PFSK-1 (cell line): ENCODE measurements around the gene NGLY1.

ENCODE experiments used
- SIN3A ChIP-seq: IDR thresholded peaks from 2 replicates; pipeline ENCODE4 v1.6.1; 2012; ENCODE audit warnings: mild to moderate bottlenecking, low read length, moderate library complexity, borderline replicate concordance; ENCODE audit not compliant: insufficient read depth
- TAF1 ChIP-seq: IDR thresholded peaks from 2 replicates; pipeline ENCODE4 v1.6.1; 2012; ENCODE audit warnings: low read length, control low read depth, borderline replicate concordance; ENCODE audit not compliant: insufficient read depth

GRCh38 chr3:25724948-25725645, 58.1 kb downstream of the NGLY1 start:
- TF ChIP-seq TAF1, result no peak
- TF ChIP-seq SIN3A, result no peak
